NB4 (cell line): Measurements from ENCODE around the gene AGL.
"Not testable (repeated sequence)": the region's sequence is repeated elsewhere in the genome, so short reads cannot be mapped to it uniquely, and the experiment has no call there.

Experiments used
- DNase-seq: peaks from one replicate; pipeline ENCODE4 v3.0.0; 2010; ENCODE audit warnings: low read depth
- H3K4me3 ChIP-seq: one replicate; pipeline ENCODE4 v1.5.1; 2011; ENCODE audit warnings: mild to moderate bottlenecking, low read depth, low read length, moderate library complexity
- CTCF ChIP-seq: IDR thresholded peaks from one replicate; pipeline ENCODE4 v1.5.1; 2012; ENCODE audit warnings: low read depth, low read length
- MAX ChIP-seq: IDR thresholded peaks from 2 replicates; pipeline ENCODE4 v1.6.1; 2011; ENCODE audit warnings: low read depth, low read length
- MYC ChIP-seq: IDR thresholded peaks from 2 replicates; pipeline ENCODE4 v1.6.1; 2011; ENCODE audit warnings: low read depth, low read length
- POLR2A ChIP-seq: IDR thresholded peaks from 2 replicates; pipeline ENCODE4 v1.6.1; 2011; ENCODE audit warnings: mild to moderate bottlenecking; ENCODE audit not compliant: insufficient read length; ENCODE audit errors: extremely low read depth

AGL gene

DNA sequence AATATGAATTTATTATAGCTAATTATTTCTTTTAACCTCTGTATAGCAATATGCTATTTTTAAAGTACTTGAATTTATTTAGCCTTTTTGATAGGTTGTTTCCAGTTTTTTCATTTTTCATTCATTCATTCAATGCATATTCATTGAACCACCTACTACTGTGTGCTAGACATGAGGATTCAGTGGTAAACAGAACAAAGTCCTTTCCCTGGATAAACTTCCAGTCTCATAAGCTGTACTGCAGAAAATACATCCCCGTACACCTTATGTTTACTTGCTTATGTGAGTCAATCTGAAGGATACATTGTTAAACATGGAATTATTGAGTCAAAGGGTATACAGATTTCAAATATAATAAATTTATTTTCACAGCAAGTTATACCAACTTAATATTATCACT, 21.9 kb downstream of the AGL start:
- DNase-seq, result no peak
- no peak for TF ChIP-seq MAX
- TF ChIP-seq MYC, result no peak
- TF ChIP-seq POLR2A, result no peak
- TF ChIP-seq CTCF, result no peak
- no peak overlapping the region for H3K4me3 ChIP-seq

DNA sequence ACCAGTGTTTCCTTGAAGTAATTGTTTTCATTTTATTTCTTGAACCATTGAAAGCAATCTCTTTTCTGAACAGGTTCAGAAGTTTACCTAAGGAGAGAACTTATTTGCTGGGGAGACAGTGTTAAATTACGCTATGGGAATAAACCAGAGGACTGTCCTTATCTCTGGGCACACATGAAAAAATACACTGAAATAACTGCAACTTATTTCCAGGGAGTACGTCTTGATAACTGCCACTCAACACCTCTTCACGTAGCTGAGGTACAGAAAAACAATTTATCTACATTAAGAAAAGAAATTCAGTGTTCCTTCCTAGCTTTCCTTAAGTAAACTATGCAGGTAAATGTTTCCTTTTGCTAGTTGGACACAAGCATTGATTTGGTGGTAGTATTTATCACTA, 27.4 kb downstream of the AGL start:
- DNase-seq, result no peak
- no peak for TF ChIP-seq MAX
- no peak for TF ChIP-seq CTCF
- TF ChIP-seq MYC, result no peak
- TF ChIP-seq POLR2A, result no peak

DNA sequence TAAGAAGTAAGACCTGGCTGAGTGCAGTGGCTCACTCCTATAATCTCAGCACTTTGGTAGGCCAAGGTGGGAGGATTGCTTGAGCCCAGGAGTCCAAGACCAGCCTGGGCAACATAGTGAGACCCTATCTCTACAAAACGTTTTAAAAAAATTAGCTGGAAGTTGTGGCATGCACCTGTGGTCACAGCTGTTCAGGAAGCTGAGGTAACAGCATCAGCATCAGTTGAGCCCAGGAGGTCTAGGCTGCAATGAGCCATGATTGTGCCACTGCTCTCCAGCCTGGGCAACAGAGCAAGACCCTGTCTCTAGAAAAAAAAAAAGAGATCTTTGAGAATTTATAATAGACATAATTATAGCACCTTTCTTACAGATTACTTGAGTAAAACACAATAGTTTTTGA, 36.0 kb downstream of the AGL start:
- no peak overlapping the region for H3K4me3 ChIP-seq
- TF ChIP-seq CTCF, result no peak
- TF ChIP-seq MYC, result no peak
- no peak for TF ChIP-seq POLR2A
- no peak for TF ChIP-seq MAX
- DNase-seq, result no peak

More for the DNA sequence above, 27.4 kb downstream of the AGL start:
- no peak overlapping the region for H3K4me3 ChIP-seq

DNA sequence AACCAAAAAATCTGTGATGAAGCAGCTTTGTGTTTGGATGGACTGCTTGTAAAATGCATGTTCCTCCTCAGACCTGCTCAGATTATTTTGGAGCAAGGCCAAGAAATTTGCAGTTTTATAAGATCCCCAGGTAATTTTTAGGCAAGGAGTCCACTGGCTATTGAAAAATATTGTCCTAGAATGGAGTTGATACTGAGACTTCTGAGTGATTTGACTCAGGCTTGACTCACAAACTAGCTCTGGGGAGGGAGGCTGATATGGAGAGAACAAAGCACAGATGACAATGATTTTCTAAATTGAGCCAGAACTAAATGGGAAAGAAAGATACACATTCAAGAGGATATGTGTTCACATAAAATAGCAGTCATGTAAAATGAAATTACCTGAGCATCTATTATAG, 36.7 kb downstream of the AGL start:
- H3K4me3 ChIP-seq, result no peak overlapping the region
- DNase-seq, result no peak
- no peak for TF ChIP-seq MYC
- TF ChIP-seq MAX, result no peak
- TF ChIP-seq POLR2A, result no peak
- TF ChIP-seq CTCF, result no peak

- no peak overlapping the region for H3K4me3 ChIP-seq
- DNase-seq, result no peak
- no peak for TF ChIP-seq MYC
- no peak for TF ChIP-seq MAX
- no peak for TF ChIP-seq POLR2A
- no peak for TF ChIP-seq CTCF
Observed at GRCh38 chr1:99887890-99888289, 37.7 kb downstream of the AGL start.

GRCh38 chr1:99891997-99892396, 41.8 kb downstream of the AGL start:
- TF ChIP-seq MYC (no peak), CTCF (no peak), MAX (no peak), POLR2A (no peak)
- no peak for DNase-seq
- H3K4me3 ChIP-seq, result no peak overlapping the region

DNA sequence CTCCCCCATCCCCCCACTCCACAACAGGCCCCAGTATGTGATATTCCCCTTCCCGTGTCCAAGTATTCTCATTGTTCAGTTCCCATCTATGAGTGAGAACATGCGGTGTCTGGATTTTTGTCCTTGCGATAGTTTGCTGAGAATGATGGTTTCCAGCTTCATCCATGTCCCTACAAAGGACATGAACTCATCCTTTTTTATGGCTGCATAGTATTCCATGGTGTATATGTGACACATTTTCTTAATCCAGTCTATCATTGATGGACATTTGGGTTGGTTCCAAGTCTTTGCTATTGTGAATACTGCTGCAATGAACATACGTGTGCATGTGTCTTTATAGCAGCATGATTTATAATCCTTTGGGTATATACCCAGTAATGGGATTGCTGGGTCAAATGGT, 53.1 kb downstream of the AGL start:
- not testable (repeated sequence) for H3K4me3 ChIP-seq, DNase-seq
